Measurements from ENCODE around the gene SLC25A39.
A peak's percentile ranks its signal among the peaks of the same experiment; 100 is the strongest.
"Not testable (repeated sequence)": the region's sequence is repeated elsewhere in the genome, so short reads cannot be mapped to it uniquely, and the experiment has no call there.

The SLC25A39 gene, protein sequence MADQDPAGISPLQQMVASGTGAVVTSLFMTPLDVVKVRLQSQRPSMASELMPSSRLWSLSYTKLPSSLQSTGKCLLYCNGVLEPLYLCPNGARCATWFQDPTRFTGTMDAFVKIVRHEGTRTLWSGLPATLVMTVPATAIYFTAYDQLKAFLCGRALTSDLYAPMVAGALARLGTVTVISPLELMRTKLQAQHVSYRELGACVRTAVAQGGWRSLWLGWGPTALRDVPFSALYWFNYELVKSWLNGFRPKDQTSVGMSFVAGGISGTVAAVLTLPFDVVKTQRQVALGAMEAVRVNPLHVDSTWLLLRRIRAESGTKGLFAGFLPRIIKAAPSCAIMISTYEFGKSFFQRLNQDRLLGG

GRCh38 chr17:44324571-44325275 is at the start of gene SLC25A39:
Gene SLC25A39, minus strand, starts transcription at chr17:44324823. Its CDS starts 1,261 bp downstream, at chr17:44323562.
- peak; percentile 74 for DNase-seq (ENCODE audit: low spot score)

GRCh38 chr17:44372036-44372435 is 47.4 kb upstream of the SLC25A39 start:
- DNase-seq (ENCODE audit: low spot score) = no peak

GRCh38 chr17:44369414-44370023 is 44.9 kb upstream of the SLC25A39 start:
- not testable (repeated sequence) for DNase-seq (ENCODE audit: low spot score)

- DNase-seq (ENCODE audit: low spot score) = not testable (repeated sequence)
These were observed 44.0 kb upstream of the SLC25A39 start for GRCh38 chr17:44368391-44369243.

- no peak for DNase-seq (ENCODE audit: low spot score)
These were observed 42.8 kb upstream of the SLC25A39 start for GRCh38 chr17:44367231-44367979.

DNA sequence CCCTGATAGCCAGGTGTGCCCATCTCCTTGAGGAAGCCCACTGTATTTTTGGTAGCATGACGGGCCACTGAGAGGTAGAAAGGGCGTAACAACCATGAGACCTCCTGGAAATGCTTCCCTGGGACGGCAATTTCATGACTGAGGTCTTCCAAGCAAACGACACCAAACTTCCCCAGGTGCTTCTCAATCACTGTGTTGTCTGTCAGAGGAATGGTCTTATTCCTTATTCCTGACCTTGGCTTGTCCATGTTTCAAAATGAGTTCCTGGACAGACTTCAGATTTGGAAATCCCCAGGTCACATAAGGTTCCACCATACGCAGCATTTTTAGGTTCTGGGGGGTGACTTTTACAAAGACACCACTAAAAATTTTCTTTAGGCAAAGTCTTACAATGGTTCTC is 40.4 kb upstream of the SLC25A39 start:
- DNase-seq (ENCODE audit: low spot score) = not testable (repeated sequence)

DNA sequence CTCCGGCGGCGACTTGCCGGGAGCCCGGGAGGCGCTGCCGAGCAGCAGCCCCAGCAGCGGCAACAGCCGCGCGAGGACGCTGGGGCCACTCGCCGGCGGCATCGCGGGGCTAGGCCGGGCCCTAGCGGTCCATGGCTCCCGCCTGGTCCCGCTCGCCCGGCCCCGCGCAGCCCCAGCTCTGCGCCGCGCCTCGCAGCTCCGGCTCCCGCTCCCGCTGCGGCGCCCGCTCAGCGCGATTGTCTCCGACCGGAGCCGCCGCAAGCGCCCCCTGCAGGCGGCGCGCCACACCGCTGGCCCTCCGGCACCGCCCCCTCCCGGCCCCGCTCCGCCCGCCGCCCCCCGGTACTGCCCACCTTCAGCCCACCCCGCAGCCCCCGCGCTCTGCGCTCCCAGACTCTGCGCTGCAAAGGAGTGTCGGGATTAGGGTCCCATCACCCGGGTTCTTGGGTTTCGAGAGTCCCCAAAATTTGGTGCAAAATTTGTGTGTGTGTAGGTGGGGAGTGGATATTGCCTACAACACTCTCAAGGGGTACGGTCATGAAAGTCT is 39.1 kb upstream of the SLC25A39 start, which contains the start of gene FAM171A2:
Gene FAM171A2, minus strand, starts transcription at position 241 of the 547 bp plus-strand sequence. Its CDS starts 139 bp downstream, at position 102.
- no peak for DNase-seq (ENCODE audit: low spot score)

- no peak for DNase-seq (ENCODE audit: low spot score)
These were observed 38.5 kb upstream of the SLC25A39 start for GRCh38 chr17:44362949-44363612.

DNA sequence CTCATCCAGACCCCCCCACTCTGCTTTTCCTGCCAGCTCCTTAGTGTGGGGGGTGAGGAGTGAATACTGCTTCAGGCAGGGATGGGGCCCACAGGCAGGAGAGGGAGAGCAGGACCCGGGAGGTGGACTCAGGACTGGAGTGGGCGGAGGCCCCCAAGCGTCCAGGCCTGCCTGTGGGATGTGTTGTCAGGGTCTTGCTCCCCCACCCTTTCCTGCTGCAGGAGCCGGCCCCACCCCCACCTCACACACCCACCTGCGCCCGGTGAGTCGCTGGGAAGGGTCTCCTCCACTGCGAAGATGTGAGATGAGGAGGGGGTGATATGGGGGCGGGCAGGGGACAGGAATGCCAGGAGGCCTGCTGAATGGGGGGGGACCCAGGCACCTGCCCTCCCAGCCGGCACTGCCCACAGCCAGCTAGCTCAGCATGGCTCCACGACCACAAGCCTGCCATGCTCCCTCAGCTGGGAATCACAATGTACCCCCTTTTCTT is 37.9 kb upstream of the SLC25A39 start:
- DNase-seq (ENCODE audit: low spot score) = no peak

DNA sequence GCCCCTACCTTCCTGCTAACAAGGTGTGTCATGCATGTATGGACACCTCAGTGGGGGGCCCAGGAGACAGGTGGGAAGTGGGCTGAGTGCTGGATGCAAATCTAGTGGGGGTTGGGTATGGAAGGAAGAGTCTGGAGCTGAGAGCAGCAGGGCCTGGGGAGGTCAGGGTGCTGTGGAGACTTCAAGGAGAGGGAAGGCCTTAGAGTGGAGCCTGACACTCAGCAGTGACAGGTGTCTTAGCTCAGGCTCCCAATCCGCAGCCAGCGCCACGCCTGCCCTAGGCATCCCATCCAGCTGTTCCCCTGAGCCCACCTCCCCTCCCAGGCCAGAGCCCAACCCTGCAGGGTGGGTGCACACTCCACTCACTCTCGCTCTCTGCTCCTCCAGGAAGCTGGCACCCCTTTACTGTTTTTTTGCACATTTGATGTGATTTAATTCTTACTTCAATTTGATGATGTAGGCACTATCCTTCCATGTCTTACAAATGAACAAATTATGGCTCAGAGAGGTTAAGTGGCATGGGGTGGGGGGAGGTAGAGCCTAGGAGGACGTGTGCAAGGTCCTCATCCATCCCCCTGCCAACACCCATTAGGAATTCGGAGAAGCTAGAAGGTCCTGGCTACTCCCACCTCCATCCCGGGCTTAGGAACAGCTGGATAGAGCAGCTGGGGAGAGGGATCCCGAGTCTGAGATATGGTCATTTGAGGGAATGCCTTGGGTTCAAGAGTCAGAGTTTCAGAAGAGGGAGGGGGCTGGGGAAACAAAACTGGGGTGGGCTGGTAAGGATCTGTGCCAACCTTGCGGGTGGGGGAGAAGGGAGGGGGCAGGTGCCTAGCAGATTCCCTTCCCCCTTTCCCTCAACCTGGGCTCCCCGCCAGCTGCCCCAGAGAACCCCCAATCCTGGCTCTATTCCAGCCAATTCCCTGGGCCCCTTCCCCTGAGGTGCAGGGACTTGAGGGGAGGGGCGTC is 37.0 kb upstream of the SLC25A39 start:
- no peak for DNase-seq (ENCODE audit: low spot score)

GRCh38 chr17:44360826-44361225 is 36.2 kb upstream of the SLC25A39 start:
- no peak for DNase-seq (ENCODE audit: low spot score)

DNA sequence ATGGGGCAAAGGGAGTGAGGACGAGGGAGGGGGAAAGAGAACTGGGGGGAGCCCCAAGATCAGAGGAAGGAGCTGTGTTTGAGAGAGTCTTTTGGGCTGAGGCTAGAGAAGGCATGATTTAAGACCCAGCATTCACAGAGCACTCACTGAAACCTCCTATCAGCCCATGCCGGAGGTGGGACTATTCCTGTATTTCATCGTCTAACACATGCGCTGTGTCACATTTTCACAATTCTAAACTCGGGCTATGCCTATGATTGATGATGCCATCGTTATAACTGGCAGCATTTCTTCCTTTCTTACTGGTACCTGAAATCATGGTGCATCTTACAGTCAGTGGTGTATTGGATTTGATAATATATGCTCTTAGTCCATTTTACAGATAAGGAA is 35.5 kb upstream of the SLC25A39 start:
- DNase-seq (ENCODE audit: low spot score) = no peak

- DNase-seq (ENCODE audit: low spot score) = no peak
These were observed 35.0 kb upstream of the SLC25A39 start for GRCh38 chr17:44359458-44360143.

- DNase-seq (ENCODE audit: low spot score) = no peak
These were observed 34.4 kb upstream of the SLC25A39 start for GRCh38 chr17:44359006-44359405.

GRCh38 chr17:44358066-44358465 is 33.4 kb upstream of the SLC25A39 start:
- DNase-seq (ENCODE audit: low spot score) = no peak

DNA sequence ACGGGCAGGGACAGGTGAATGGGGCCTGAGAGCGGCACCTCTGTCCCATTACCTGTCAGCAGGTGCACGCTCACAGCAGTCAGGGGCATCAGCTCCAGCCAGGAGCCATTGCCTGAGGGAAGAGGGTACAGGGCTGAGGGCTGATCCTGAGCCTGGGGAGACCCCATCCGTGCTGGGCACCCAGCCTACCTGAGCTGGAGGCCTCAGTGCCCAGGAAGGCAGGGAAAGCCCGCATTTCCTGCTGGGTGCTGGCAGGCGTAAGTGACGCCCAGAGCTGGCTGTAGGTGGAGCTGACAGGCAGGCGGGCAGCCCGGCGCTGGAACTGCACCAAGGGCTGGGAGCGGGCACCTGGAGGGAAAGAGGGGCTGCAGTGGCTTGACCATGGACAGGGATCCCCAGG is 31.6 kb upstream of the SLC25A39 start:
- DNase-seq (ENCODE audit: low spot score) = no peak

- no peak for DNase-seq (ENCODE audit: low spot score)
These were observed 31.0 kb upstream of the SLC25A39 start for GRCh38 chr17:44355642-44356099.

Data from COLO829 (cell line).